ENCODE measurements around the gene CYP2R1. TPM values are rescaled to one million over a fixed set of nuclear protein-coding genes. Genes with fewer than 3 reads are reported as not detected.
"Not testable (repeated sequence)": the region's sequence is repeated elsewhere in the genome, so short reads cannot be mapped to it uniquely, and the experiment has no call there.

Gene CYP2R1
- total RNA-seq, 1 donor from 2014 or later: 40.1 TPM

- intact Hi-C loops (cut with DNase I): no loop called here
- no peaks in the 10 kb centered on the region for H3K27me3 ChIP-seq
- H3K27ac ChIP-seq: no peak overlapping the region
- H3K9me3 ChIP-seq: no peaks in the 10 kb centered on the region
- no peak for TF ChIP-seq CTCF (IDR thresholded peaks at IDR 0.05)
- H3K4me1 ChIP-seq: no peaks in the 10 kb centered on the region
- H3K4me3 ChIP-seq: no peak overlapping the region
- peaks cover 4 to 14% of the 10 kb centered on the region in 2 donors for H3K36me3 ChIP-seq
- no peak for DNase-seq (ENCODE audit: low spot score in 2 of 2)
These were observed 16.9 kb downstream of the CYP2R1 start for GRCh38 chr11:14875163-14875562.

- no peak overlapping the region for H3K27ac ChIP-seq
- DNase-seq (ENCODE audit: low spot score in 2 of 2): no peak
- intact Hi-C loops (cut with DNase I): no loop called here
- TF ChIP-seq CTCF (IDR thresholded peaks at IDR 0.05): no peak
- H3K36me3 ChIP-seq: peaks cover 4 to 14% of the 10 kb centered on the region in 2 donors
- H3K27me3 ChIP-seq: no peaks in the 10 kb centered on the region
- no peaks in the 10 kb centered on the region for H3K4me1 ChIP-seq
- no peaks in the 10 kb centered on the region for H3K9me3 ChIP-seq
- H3K4me3 ChIP-seq: no peak overlapping the region
These were observed 18.4 kb downstream of the CYP2R1 start for GRCh38 chr11:14873632-14874031.

GRCh38 chr11:14872032-14872431 lies 20.0 kb downstream of the CYP2R1 start:
- H3K36me3 ChIP-seq: peaks cover 0 to 13% of the 10 kb centered on the region in 2 donors
- TF ChIP-seq CTCF (IDR thresholded peaks at IDR 0.05): no peak
- H3K27ac ChIP-seq: no peak overlapping the region
- H3K4me3 ChIP-seq: no peak overlapping the region
- intact Hi-C loops (cut with DNase I): no loop called here
- no peaks in the 10 kb centered on the region for H3K27me3 ChIP-seq
- no peaks in the 10 kb centered on the region for H3K9me3 ChIP-seq
- DNase-seq (ENCODE audit: low spot score in 2 of 2): no peak
- no peaks in the 10 kb centered on the region for H3K4me1 ChIP-seq

GRCh38 chr11:14863775-14864174 lies 28.3 kb downstream of the CYP2R1 start:
- DNase-seq (ENCODE audit: low spot score in 2 of 2); H3K27me3 ChIP-seq; intact Hi-C loops (cut with DNase I); H3K4me3 ChIP-seq; H3K4me1 ChIP-seq; H3K9me3 ChIP-seq; H3K27ac ChIP-seq: not testable (repeated sequence)
- H3K36me3 ChIP-seq: peaks cover 0 to 13% of the 10 kb centered on the region in 2 donors

GRCh38 chr11:14861680-14862079 lies 30.4 kb downstream of the CYP2R1 start:
- Histone ChIP-seq H3K9me3 (no peaks in the 10 kb centered on the region), H3K36me3 (peaks cover 0 to 13% of the 10 kb centered on the region in 2 donors), H3K27ac (no peak overlapping the region), H3K4me3 (no peak overlapping the region), H3K4me1 (no peaks in the 10 kb centered on the region), H3K27me3 (no peaks in the 10 kb centered on the region)
- no peak for TF ChIP-seq CTCF (IDR thresholded peaks at IDR 0.05)
- intact Hi-C loops (cut with DNase I): no loop called here
- no peak for DNase-seq (ENCODE audit: low spot score in 2 of 2)

GRCh38 chr11:14860511-14860910 lies 31.5 kb downstream of the CYP2R1 start:
- Histone ChIP-seq H3K36me3 (peaks cover 0 to 13% of the 10 kb centered on the region in 2 donors), H3K4me3 (no peak overlapping the region), H3K9me3 (no peaks in the 10 kb centered on the region), H3K4me1 (no peaks in the 10 kb centered on the region), H3K27ac (no peak overlapping the region), H3K27me3 (no peaks in the 10 kb centered on the region)
- no peak for DNase-seq (ENCODE audit: low spot score in 2 of 2)
- no peak for TF ChIP-seq CTCF (IDR thresholded peaks at IDR 0.05)
- intact Hi-C loops (cut with DNase I): no loop called here
